HL-60 (cell line): ENCODE measurements around the gene RHNO1.

ENCODE experiments used
- GABPA ChIP-seq: IDR thresholded peaks from 2 replicates; pipeline ENCODE4 v1.6.1; 2012; ENCODE audit warnings: low read depth
- POLR2AphosphoS5 ChIP-seq: IDR thresholded peaks from 2 replicates; pipeline ENCODE4 v1.6.1; 2012; ENCODE audit warnings: low read depth
- SPI1 ChIP-seq: IDR thresholded peaks from 2 replicates; pipeline ENCODE4 v1.6.1; 2012; ENCODE audit warnings: low read depth, mild to moderate bottlenecking, borderline replicate concordance
- TF ChIP-seq, protein P1 (sequence below): IDR thresholded peaks from one replicate; pipeline ENCODE4 v1.5.1; 2011; ENCODE audit warnings: low read length, control low read depth, inconsistent platforms; ENCODE audit not compliant: insufficient read depth

- TF ChIP-seq POLR2AphosphoS5 (no peak), GABPA (no peak), SPI1 (no peak)
- TF ChIP-seq, protein P1, sequence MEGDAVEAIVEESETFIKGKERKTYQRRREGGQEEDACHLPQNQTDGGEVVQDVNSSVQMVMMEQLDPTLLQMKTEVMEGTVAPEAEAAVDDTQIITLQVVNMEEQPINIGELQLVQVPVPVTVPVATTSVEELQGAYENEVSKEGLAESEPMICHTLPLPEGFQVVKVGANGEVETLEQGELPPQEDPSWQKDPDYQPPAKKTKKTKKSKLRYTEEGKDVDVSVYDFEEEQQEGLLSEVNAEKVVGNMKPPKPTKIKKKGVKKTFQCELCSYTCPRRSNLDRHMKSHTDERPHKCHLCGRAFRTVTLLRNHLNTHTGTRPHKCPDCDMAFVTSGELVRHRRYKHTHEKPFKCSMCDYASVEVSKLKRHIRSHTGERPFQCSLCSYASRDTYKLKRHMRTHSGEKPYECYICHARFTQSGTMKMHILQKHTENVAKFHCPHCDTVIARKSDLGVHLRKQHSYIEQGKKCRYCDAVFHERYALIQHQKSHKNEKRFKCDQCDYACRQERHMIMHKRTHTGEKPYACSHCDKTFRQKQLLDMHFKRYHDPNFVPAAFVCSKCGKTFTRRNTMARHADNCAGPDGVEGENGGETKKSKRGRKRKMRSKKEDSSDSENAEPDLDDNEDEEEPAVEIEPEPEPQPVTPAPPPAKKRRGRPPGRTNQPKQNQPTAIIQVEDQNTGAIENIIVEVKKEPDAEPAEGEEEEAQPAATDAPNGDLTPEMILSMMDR, result no peak
Measured at GRCh38 chr12:2925322-2925995, 48.4 kb downstream of the RHNO1 start.
